Measurements from ENCODE around the gene MACROD2. TPM values are rescaled to one million over a fixed set of nuclear protein-coding genes. Genes with fewer than 3 reads are reported as not detected.

MACROD2 gene
- total and polyA plus RNA-seq, 11 donors, result 0.54 to 5.4 (median 2.4) TPM

- Histone ChIP-seq H3K27me3 (no peaks in the 10 kb centered on the region), H3K36me3 (no peaks in the 10 kb centered on the region), H3K4me1 (no peaks in the 10 kb centered on the region), H3K9me3 (peaks cover 0 to 11% (median 0%) of the 10 kb centered on the region in 12 donors), H3K27ac (no peak overlapping the region), H3K4me3 (no peak overlapping the region)
- TF ChIP-seq, protein P1, sequence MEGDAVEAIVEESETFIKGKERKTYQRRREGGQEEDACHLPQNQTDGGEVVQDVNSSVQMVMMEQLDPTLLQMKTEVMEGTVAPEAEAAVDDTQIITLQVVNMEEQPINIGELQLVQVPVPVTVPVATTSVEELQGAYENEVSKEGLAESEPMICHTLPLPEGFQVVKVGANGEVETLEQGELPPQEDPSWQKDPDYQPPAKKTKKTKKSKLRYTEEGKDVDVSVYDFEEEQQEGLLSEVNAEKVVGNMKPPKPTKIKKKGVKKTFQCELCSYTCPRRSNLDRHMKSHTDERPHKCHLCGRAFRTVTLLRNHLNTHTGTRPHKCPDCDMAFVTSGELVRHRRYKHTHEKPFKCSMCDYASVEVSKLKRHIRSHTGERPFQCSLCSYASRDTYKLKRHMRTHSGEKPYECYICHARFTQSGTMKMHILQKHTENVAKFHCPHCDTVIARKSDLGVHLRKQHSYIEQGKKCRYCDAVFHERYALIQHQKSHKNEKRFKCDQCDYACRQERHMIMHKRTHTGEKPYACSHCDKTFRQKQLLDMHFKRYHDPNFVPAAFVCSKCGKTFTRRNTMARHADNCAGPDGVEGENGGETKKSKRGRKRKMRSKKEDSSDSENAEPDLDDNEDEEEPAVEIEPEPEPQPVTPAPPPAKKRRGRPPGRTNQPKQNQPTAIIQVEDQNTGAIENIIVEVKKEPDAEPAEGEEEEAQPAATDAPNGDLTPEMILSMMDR (IDR thresholded peaks at IDR 0.05), result no peak
- no peak for TF ChIP-seq POLR2A (IDR thresholded peaks at IDR 0.05)
- intact Hi-C loops (cut with DNase I), result no loop called here
- ATAC-seq (no peak), DNase-seq (no peak)
- WGBS, 4 donors, result 64 to 81% (median 70%) methylated on average over 10 to 12 of the region's 12 CpGs
Measured at GRCh38 chr20:14470231-14470899, 475.0 kb downstream of the MACROD2 start.

DNA sequence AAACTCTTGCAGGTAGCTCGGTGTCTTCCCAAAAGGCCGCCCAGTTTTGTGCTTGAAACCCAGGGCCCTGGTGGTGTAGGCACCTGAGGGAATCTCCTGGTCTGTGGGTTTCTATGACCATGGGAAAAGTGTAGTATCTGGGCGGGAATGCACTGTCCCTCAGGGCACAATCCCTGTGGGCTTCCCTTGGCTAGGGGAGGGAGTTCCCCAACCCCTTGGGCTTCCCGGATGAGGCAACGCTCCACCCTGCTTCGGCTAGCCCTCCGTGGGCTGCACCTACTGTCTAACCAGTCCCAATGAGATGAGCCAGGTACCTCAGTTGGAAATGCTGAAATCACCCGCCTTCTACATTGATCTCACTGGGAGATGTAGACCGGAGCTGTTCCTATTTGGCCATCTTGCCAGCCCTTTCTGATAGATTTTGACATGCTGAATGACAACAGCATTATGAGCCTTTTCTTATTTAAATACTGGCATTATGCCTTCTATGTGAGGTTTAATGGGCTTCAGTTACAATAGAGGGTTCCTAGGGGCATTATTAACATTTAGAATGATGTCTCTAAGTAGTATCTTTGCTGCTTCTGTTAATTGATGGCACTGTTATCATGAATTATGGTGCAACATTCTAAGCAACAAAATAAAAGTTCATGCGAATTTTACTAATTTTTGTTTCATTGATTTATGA, 475.8 kb downstream of the MACROD2 start:
- DNase-seq (no peak), ATAC-seq (no peak)
- TF ChIP-seq, protein P1 (IDR thresholded peaks at IDR 0.05), result no peak
- TF ChIP-seq POLR2A (IDR thresholded peaks at IDR 0.05), result no peak
- Histone ChIP-seq H3K36me3 (no peaks in the 10 kb centered on the region), H3K27me3 (no peaks in the 10 kb centered on the region), H3K4me1 (no peaks in the 10 kb centered on the region), H3K9me3 (peaks cover 0 to 11% (median 0%) of the 10 kb centered on the region in 12 donors), H3K4me3 (no peak overlapping the region), H3K27ac (no peak overlapping the region)
- WGBS, 4 donors, result 85 to 92% (median 86%) methylated on average over 9 to 10 of the region's 10 CpGs
- intact Hi-C loops (cut with DNase I), result no loop called here

- ATAC-seq, result no peak
- no peak for DNase-seq
- no peaks in the 10 kb centered on the region for H3K36me3 ChIP-seq
- no peak overlapping the region for H3K27ac ChIP-seq
- H3K4me1 ChIP-seq, result no peaks in the 10 kb centered on the region
- H3K4me3 ChIP-seq, result no peak overlapping the region
- no peaks in the 10 kb centered on the region for H3K27me3 ChIP-seq
- intact Hi-C loops (cut with DNase I), result no loop called here
- peaks cover 0 to 11% (median 0%) of the 10 kb centered on the region in 12 donors for H3K9me3 ChIP-seq
- WGBS, 4 donors, result 62 to 72% (median 70%) methylated on average over 3 of the region's 3 CpGs
- TF ChIP-seq POLR2A (IDR thresholded peaks at IDR 0.05), result no peak
- TF ChIP-seq, protein P1 (IDR thresholded peaks at IDR 0.05), result no peak
Measured at GRCh38 chr20:14477125-14477524, 481.8 kb downstream of the MACROD2 start.

DNA sequence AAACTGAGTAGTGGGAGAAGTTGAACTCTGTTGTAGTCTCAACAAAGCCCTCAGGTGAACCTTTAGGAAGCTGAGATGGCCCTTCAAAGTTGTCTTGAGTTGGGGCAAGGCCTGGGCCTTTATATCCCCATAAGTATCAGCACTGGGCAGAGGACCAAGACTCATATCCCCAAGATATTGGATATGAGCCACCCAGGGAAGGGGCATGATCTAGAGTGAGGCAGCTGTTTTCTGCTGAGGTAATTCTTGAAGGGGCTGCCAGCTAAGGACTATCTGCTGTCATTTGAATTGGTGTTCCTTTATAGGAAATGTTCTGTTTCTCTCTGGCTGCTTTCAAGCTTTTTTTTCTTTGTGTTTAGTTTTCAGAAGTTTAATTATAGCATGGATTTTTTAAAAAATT, 482.8 kb downstream of the MACROD2 start:
- ATAC-seq, result no peak
- intact Hi-C loops (cut with DNase I), result no loop called here
- H3K4me3 ChIP-seq, result no peak overlapping the region

More for the DNA sequence above, 482.8 kb downstream of the MACROD2 start:
- Histone ChIP-seq H3K36me3 (no peaks in the 10 kb centered on the region), H3K9me3 (peaks cover 0 to 11% (median 0%) of the 10 kb centered on the region in 12 donors), H3K27ac (no peak overlapping the region), H3K4me1 (no peaks in the 10 kb centered on the region), H3K27me3 (no peaks in the 10 kb centered on the region)
- no peak for DNase-seq
- TF ChIP-seq POLR2A (IDR thresholded peaks at IDR 0.05), result no peak
- TF ChIP-seq, protein P1 (IDR thresholded peaks at IDR 0.05), result no peak
